T-helper 1 cell (primary cell): Measurements from ENCODE around the gene PATJ.
"Not testable (repeated sequence)": the region's sequence is repeated elsewhere in the genome, so short reads cannot be mapped to it uniquely, and the experiment has no call there.

Experiments
- DNase-seq, 5 donors: peaks; one replicate each; pipeline ENCODE4 v3.0.0-alpha.2; 2012 to 2020

PATJ gene

DNA sequence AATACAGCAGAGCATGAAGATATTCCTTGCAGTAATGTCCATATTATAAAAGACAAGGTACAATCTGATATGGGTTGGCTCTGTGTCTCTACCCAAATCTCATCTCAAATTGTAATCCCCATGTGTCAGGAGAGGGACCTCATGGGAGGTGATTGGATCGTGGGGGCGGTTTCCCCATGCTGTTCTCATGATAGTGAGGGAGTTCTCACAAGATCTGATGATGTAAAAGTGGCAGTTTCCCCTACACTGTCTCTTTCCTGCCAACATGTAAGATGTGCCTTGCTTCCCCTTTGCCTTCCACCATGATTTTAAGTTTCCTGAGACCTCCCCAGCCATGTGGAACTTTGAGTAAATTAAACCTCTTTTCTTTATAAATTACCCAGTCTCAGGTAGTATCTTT lies 152.0 kb downstream of the PATJ start:
- not testable (repeated sequence) for DNase-seq

DNA sequence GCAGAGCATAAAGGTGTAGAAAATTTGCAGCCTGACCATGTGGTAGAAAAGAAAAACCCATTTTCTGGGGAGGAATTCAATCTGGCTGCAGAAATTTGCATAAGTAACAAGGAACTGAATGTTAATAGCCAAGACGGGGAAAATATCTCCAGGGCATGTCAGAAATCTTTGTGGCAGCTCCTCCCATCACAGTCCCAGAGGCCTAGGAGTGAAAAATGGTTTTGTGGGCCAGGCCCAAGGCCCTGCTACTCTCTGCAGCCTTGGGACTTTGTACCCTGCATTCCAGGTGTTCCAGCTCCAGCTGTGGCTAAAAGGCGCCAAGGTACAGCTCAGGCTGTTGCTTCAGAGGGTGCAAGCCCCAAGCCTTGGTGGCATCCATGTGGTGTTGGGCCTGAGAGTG lies 152.9 kb downstream of the PATJ start:
- no peak for DNase-seq

DNA sequence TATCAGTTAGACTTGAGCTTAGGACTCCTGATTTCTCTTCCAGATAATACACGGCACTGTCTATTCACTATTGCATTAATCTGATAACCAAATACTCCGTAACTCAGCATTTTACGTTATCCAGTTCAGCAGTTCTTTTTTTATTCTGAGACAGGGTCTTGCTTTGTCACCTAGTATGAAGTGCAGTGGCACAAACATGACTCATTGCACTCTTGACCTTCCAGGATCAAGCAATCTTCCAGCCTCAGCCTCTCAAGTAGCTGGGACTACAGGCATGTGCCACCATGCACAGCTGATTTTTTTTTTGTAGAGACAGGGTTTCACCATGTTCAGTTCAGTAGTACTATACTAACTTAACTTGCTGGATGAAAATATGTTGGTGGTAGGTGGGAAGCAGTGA lies 156.4 kb downstream of the PATJ start:
- no peak for DNase-seq

DNA sequence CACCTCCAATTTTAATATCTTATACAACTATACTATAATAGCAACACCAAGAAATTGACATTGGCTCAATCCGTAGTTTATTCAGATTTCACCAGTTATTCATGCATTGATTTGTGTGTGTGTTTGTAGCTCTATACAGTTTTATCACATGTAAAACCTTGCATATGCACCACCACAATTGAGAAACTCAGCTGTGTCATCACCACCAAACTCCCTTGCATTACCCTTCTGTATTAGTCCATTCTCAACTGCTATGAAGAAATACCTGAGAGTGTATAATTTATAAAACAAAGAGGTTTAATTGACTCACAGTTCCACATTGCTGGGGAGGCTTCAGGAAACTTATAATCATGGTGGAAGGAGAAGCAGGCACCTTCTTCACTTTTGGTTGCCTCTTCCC lies 162.1 kb downstream of the PATJ start:
- DNase-seq: no peak

DNA sequence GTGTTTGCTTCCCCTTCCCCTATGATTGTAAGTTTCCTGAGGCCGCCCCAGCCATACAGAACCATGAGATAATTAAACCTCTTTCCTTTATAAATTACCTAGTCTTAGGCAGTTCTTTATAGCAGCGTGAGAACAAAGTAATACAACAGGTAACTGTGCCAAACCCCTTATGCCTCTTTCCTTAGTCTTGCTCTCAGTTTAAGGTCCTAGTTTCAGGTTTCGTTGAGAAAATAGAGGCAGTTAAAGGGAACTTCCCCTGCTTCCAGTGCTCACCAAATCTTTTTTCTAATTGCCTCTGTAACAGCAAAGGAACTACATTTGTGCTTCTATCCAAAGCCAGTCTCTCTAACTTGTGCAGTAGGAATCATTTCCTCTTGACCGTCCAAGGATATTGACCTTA lies 164.8 kb downstream of the PATJ start:
- DNase-seq: no peak

DNA sequence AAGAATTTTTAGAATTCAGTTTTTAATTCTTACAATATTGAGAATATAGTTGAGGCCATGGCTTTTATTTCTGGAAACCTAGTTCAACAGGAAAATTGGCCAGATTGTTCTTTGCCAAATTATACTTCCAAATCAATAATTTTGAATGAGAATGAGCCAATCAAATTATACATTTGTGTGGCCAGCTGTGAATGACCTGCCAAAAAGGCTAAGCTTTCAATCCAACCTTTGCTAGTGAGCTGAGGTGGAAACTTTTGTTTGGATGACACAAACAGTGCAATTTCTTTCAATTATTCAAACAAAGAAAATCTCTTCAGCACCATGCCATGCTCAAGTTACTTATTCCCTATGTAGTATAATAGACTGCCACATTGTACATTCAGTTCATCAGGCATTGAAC lies 167.8 kb downstream of the PATJ start:
- no peak for DNase-seq

DNA sequence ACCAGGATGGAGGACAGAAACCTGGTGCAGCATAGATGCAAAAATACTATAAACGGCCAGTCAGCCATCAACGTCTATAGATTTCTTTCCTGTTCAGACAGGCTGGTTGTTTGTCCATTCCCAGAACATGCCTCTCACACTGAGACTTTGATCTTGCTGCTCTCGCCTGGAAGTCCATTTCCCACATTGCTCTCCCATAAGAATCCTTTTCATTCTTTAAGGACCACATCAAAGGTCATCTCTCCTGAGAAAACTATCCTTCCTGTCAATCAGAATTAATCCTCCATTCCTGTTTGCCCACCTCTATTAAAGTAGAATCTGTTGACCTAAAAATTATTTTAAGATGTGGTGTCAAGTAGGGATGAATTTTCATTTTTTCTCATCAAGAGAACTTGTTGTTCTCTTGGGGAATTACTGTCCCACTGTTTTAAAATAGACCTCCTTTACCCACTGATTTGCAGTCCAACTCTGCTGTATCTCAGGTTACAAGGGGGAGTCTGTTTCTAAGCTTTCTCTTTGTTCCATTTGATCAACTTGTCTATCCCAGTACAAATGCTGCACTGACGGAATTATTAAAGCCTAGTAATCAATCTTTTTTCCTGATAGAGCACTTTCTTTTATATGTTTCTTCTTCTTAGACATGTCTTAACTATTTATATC lies 172.7 kb downstream of the PATJ start:
- DNase-seq: no peak

DNA sequence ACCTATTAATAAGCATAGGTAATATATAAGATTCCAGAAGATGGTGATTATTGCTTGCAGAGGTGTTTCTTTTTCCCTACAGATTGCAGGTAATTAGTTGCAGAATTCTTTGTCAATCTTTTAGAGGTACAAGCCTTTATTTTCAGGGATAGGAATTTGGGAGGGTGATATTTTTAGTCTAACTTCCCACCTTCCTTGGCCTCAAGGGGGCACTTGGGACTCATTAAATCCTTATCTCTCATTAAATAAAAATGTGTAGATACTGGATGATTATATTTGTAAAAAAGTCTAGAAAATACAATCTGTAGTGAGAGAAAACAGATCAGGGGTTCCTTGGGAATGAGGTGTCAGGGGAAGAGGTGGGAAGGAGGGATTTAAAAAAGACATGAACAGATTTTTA lies 179.2 kb downstream of the PATJ start:
- no peak for DNase-seq

DNA sequence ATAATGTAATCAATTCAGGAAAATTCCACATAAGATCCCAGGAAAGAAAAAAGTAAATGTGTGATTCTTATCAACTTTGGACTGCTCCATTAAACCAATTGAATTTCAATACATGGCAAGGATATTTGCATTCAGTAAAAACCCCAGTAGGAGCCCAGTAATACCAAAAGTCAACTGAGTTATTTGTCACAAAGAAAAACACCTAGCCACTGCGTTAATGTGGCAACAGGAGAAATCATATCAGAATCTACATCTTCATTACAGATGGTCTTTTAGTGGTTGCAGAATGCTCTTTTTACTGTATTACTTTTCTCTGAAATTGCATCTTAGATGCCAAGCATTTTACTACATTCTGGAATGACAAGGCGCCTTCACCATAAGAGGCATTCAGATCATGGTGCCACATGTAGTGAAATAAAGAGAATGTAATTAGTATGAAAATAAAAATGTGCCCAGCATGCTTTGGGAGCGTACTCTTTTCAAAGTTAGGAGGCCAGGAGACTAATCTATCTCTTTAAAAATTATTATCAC lies 180.7 kb downstream of the PATJ start:
- DNase-seq: no peak

DNA sequence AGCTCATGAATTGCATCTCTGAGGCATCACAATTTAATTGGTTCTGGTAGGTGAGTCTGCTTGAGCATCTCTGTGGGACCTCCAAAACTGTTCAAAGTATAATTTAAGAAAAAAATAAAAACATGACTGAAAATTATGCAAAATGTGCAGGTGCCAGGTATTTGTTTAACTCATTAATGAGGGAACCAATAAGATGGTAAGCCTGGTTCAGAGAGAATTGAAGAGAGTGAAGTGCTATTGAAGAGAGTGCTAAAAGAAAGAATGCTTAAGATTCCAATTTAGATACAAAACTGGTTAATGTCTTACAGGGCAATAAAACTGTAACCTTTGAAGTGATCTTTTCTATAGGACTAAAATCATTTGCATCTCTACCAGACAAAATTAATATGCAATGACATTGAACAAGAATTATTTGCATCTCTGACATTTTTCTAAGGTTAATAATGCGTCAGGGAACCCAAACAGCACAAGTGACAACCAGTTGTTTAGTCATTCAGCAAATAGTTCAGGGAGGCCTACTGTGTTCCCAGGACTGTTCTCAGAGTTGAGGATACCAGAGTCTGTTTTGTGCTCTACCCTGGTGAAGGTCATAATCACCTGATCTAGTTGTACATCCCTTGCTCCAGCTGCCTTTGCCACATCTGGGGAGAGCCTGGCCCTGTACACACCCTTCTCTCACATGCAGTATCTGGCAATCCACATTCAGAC lies 183.5 kb downstream of the PATJ start:
- no peak for DNase-seq

DNA sequence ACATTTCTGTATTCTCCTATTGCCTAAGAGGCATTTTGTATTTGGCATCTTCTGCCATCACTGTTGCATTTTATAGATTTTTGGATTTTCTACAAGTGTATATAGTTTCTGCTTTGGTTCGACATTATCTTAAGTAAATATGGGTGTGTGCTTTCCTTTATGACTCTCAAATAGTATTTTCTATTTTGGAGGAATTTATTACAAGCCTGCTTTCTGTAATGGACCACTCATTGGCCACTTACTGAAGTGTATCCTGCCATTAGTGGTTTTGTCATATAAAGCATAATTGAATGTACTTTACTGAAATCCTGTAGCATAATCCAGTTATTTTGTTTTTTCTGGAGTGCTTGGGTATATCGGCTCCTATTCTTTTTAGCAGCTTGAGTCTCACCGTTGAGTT lies 184.3 kb downstream of the PATJ start:
- no peak for DNase-seq

DNA sequence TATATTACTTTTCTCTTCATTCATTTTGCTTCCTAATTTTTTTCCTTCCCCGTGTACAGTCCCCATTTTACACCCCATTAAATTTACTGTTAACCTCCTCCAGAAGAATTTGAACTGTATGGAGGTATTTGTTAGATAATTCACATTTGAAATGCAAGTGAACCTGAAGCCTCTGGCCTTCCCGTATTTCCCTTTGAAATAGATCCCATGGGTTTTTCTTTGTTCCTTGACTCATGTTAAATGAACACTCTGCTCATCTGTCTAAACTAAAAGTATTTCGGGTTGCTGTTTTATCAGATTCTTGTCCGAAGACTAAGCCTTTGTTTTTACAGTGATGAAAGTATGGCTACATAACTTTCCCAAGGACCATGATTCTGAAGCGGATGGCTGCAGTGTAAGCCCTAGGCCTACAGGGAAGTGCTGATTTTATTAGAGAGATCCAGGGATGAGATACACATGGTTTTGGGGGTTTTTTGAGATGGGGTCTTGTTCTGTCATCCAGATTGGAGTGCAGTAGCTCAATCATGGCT lies 187.9 kb downstream of the PATJ start:
- DNase-seq: no peak

DNA sequence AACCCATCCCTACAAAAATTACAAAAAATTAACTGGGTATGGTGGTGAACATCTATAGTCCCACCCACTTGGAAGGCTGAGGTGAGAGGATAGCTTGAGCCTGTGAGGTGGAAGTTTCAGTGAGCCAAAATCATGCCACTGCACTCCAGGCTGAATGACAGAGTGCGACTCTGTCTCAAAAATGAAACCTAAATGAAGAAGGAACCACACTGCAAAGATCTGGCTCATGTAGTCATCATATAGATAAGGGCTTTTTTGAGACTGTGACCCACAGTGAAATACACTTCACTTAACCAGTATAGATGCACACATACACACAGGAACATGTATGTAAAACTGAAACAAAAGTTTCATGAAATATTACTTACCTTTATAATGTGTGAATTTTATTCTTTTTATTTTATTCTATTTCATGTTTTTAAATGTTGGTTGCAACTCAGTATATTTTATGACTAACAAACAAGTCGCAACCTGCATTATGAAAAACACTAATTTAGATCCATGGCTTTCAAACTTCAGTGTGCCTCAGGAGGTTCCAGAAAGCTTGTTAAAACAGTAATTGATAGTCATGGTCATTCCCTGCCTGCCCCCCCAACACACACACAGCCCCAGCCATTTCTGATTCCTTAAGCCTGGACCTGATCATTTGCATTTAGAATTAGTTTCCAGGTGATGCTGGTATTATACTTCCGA lies 189.5 kb downstream of the PATJ start:
- DNase-seq: no peak

DNA sequence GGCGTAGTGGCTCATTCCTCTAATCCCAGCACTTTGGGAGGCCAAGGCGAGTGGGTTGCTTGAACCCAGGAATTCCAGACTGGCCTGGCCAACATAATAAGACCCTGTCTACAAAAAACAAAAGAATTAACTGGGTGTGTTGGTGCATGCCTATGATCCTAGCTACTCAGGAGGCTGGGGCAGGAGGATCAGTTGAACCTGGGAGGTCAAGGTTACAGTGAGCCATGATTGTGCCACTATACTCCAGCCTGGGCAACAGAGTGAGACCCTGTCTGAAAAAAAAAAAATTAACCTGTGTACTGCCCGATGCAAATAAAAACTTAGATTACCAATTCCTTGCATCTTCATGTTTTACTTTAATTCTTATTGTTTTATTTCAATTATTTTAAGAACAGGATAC lies 193.2 kb downstream of the PATJ start:
- no peak for DNase-seq

DNA sequence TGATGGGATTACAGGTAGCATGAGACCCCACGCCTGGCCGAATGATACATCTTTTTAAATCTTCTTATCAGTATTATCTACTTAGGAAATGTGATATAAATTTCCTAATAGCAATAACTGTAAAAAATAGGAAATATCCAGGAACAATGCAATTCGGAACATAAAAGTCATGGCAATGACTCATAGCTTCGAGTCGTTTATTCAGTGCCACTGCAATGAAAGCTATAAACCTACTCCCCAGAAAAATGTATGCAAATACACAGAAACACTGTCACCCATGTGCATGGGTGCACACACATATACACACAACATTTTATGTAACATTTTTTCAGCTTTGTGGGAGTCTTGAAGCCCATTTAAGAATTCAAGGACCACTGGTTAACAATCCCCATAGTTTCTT lies 194.6 kb downstream of the PATJ start:
- DNase-seq: no peak

DNA sequence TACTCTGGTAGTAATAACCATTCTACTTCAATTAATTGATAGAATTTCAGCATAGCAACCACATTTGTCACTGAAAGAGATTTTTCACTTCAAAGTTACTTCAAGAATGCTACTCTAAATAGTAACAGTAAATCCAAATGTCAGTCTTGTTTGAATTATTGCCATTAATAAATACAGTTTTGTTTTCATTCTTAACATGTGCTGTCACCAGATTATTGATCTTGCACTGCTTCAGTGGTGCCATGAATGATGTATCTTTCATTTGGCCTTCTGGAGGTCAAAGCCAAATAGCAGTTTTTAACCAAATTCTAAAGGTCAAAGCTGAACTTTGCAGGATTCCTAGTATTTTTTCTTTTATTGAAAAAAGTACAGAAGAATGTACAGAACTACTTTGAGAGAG lies 199.5 kb downstream of the PATJ start:
- no peak for DNase-seq

DNA sequence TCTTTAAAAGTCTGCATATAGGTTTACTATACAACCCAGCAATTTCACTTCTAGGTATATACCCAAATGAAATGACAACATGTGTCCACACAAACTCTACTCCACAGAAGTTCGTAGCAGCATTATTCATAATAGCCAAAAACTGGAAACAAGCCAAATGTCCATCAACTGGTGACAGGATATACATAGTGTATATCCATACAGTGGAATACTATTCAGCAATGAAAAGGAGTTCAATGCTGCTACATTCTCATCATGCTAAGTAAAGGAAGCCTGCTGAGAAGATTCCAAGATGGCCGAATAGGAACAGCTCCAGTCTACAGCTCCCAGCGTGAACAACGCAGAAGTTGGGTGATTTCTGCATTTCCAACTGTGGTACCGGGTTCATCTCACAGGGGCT lies 200.6 kb downstream of the PATJ start:
- DNase-seq: no peak

DNA sequence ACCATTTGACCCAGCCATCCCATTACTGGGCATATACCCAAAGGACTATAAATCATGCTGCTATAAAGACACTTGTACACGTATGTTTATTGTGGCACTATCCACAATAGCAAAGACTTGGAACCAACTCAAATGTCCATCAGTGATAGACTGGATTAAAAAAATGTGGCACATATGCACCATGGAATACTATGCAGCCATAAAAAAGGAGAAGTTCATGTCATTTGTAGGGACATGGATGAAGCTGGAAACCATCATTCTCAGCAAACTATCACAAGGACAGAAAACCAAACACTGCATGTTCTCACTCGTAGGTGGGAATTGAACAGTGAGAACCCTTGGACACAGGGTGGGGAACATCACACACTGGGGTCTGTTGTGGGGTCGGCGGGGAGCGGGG lies 206.4 kb downstream of the PATJ start:
- DNase-seq: not testable (repeated sequence)

DNA sequence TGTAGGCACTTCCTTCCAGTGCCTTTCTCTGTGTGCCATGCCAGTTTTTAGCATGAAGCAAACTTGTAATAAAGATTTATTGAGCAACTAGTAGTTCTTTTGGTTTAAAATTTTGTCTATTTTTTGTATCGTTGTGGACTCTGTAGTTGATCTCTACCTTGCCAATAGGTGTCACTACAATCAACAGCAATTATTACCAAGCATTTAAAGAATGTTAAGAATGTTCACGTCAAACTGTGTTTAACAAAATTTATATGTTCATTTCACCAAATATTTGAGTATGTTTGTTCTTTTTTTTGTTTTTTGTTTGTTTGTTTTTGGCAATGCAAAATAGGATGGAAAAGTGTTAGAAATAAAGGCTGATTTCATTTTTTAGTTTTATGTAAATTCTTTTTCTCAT lies 208.1 kb downstream of the PATJ start:
- no peak for DNase-seq

DNA sequence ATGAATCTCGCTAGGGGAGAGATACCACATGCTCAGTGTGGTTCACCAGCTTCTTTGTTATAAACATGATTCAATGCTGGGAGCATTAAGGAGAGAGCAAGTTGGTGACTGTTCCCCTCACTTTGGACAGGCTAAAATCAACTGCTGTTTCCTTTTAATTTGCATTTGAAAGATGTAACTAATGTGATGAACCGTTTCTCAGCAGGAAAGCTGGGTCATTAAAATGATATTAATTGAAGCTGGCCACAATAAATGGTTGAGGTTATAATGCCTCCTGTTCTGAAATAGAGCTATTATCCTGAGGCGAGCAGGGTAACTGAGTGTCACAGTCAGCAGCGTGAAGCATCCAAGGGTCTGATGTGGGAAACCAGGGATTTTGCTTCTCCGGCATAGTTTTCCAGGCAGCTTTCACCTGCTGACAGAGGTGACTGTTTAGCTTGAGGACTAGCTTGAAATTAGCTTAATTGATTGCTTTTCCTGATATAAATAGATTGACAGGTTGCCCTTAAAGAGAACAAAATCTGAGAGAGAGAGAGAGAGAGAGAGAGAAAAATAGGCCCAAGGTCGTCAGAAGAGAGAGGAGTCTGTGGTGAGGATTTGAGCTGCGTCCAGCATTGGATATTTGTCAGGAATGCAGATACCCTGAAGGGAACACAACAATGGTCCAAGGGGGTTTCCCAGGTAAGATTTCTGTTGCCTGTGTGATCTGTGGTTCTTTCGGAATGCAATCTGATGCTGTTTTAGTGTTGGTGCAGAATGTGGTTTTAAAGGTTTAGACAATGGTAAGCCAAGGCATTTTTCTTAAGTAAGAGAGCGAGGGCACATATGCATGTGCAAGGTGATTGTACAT lies 209.7 kb downstream of the PATJ start:
- no peak for DNase-seq

DNA sequence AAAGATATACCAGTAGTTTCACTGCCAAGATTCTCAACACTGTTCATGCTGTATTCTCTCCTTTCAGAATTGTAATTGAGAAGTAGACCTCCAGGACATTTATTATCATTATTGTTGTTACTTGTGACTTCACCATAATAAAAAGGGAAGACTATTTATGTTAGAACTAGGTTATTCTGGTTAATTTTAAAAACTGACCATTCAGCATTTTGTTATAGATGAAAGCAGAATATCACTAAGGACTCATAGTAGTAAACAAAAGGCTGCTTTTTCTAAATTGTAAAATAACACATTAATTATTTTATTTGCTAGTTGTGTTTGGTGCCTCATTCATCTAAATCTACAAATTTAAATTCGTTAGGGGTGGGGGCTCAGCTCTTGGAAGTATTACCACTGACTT lies 210.4 kb downstream of the PATJ start:
- DNase-seq: no peak

DNA sequence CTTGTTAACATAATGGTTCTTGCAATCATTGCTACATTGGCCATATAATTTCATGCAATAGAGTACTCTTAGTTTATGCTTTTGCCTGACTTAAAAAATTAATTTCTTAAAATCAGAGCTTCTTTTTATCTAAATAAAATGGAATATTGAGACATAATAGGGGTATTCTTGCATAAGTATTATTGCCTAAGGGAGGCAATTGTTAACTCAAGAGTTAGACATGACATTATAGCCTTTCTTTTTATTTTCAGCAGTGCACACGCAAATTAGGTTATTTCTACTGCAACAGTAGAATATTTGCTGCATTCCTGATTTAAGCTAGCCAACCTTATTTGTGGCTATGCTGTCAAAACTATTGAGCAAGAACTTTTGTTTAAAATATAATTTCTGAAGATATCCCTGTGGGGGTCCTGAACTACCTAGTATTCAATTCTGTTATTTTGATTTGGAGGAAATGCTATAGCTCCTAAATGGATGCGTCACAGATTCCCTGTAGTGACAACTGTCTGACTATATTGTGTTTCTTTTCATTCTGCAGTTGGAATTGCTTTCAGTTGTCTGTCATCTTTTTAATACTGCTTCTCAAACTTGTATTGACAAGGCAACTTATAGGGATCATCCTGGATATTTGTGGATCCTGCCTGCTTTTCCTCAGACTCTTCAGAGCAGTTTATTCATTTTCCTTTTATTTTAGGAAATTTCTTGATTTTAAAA lies 211.0 kb downstream of the PATJ start:
- DNase-seq: no peak
